ENCODE measurements around the gene APOB. TPM values are rescaled to one million over a fixed set of nuclear protein-coding genes. Genes with fewer than 3 reads are reported as not detected.
A peak's percentile ranks its signal among the peaks of the same experiment; 100 is the strongest.

Gene APOB
- polyA plus RNA-seq, 1 donor: 863 TPM

- WGBS (ENCODE audit: insufficient coverage, low lambda C conversion rate): no CpG with 5 or more reads among the region's 4 CpGs
- H3K36me3 ChIP-seq (ENCODE audit: control insufficient read depth, insufficient read depth, low read length): peaks cover 77% of the 10 kb centered on the region
- no peaks in the 10 kb centered on the region for H3K27me3 ChIP-seq (ENCODE audit: control insufficient read depth, insufficient read depth, low read length)
- H3K4me3 ChIP-seq (ENCODE audit: low read length): peak overlapping the region; percentile 11
- H3K4me1 ChIP-seq (ENCODE audit: control insufficient read depth, insufficient read depth, low read length): peaks cover 11% of the 10 kb centered on the region
- no peak for DNase-seq
- no peak overlapping the region for H3K27ac ChIP-seq (ENCODE audit: low read length)
- no peaks in the 10 kb centered on the region for H3K9me3 ChIP-seq (ENCODE audit: control insufficient read depth, low read depth, low read length)
These were observed 4.8 kb downstream of the APOB start for GRCh38 chr2:21039080-21039556.

- DNase-seq: no peak
- peaks cover 83% of the 10 kb centered on the region for H3K36me3 ChIP-seq (ENCODE audit: control insufficient read depth, insufficient read depth, low read length)
- peaks cover 10% of the 10 kb centered on the region for H3K4me1 ChIP-seq (ENCODE audit: control insufficient read depth, insufficient read depth, low read length)
- no peaks in the 10 kb centered on the region for H3K9me3 ChIP-seq (ENCODE audit: control insufficient read depth, low read depth, low read length)
- 100% methylated on average over 1 of the region's 4 CpGs for WGBS (ENCODE audit: insufficient coverage, low lambda C conversion rate)
- no peaks in the 10 kb centered on the region for H3K27me3 ChIP-seq (ENCODE audit: control insufficient read depth, insufficient read depth, low read length)
- no peak overlapping the region for H3K4me3 ChIP-seq (ENCODE audit: low read length)
- H3K27ac ChIP-seq (ENCODE audit: low read length): no peak overlapping the region
These were observed 5.3 kb downstream of the APOB start for GRCh38 chr2:21038403-21039073.

DNA sequence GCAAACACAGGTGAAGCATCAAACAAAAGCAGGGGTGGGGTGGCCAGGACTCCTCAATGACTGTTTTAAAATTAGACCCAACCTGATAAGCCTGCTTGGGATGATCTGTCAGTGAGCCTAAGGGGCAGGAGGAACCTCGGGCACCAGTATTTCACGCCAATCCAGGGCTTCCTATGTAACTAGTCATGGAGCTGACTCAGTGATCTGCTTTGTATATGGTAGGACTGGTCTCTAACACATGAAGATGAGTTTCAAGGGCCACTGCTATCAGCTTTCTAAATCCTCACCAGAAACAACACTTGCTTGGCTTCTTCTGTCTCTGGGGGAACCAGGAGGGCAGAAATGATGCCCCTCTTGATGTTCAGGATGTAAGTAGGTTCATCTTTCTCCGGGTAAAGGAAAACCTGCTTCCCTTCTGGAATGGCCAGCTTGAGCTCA lies 6.2 kb downstream of the APOB start:
- Histone ChIP-seq H3K36me3 (ENCODE audit: control insufficient read depth, insufficient read depth, low read length) (peaks cover 92% of the 10 kb centered on the region), H3K4me1 (ENCODE audit: control insufficient read depth, insufficient read depth, low read length) (peaks cover 6% of the 10 kb centered on the region), H3K4me3 (ENCODE audit: low read length) (no peak overlapping the region), H3K9me3 (ENCODE audit: control insufficient read depth, low read depth, low read length) (no peaks in the 10 kb centered on the region), H3K27ac (ENCODE audit: low read length) (no peak overlapping the region), H3K27me3 (ENCODE audit: control insufficient read depth, insufficient read depth, low read length) (no peaks in the 10 kb centered on the region)
- no peak for DNase-seq
- WGBS (ENCODE audit: insufficient coverage, low lambda C conversion rate): 80% methylated on average over 1 of the region's 3 CpGs

GRCh38 chr2:21036708-21037670 lies 6.9 kb downstream of the APOB start:
- 100% methylated on average over 3 of the region's 15 CpGs for WGBS (ENCODE audit: insufficient coverage, low lambda C conversion rate)
- peaks cover 6% of the 10 kb centered on the region for H3K4me1 ChIP-seq (ENCODE audit: control insufficient read depth, insufficient read depth, low read length)
- peaks cover 93% of the 10 kb centered on the region for H3K36me3 ChIP-seq (ENCODE audit: control insufficient read depth, insufficient read depth, low read length)
- no peak for DNase-seq
- no peak overlapping the region for H3K4me3 ChIP-seq (ENCODE audit: low read length)
- H3K9me3 ChIP-seq (ENCODE audit: control insufficient read depth, low read depth, low read length): no peaks in the 10 kb centered on the region
- H3K27ac ChIP-seq (ENCODE audit: low read length): no peak overlapping the region
- no peaks in the 10 kb centered on the region for H3K27me3 ChIP-seq (ENCODE audit: control insufficient read depth, insufficient read depth, low read length)

- H3K27me3 ChIP-seq (ENCODE audit: control insufficient read depth, insufficient read depth, low read length): no peaks in the 10 kb centered on the region
- 100% methylated on average over 1 of the region's 4 CpGs for WGBS (ENCODE audit: insufficient coverage, low lambda C conversion rate)
- H3K9me3 ChIP-seq (ENCODE audit: control insufficient read depth, low read depth, low read length): no peaks in the 10 kb centered on the region
- no peak overlapping the region for H3K27ac ChIP-seq (ENCODE audit: low read length)
- H3K4me1 ChIP-seq (ENCODE audit: control insufficient read depth, insufficient read depth, low read length): peaks cover 6% of the 10 kb centered on the region
- H3K36me3 ChIP-seq (ENCODE audit: control insufficient read depth, insufficient read depth, low read length): peaks cover 90% of the 10 kb centered on the region
- no peak overlapping the region for H3K4me3 ChIP-seq (ENCODE audit: low read length)
- no peak for DNase-seq
These were observed 7.7 kb downstream of the APOB start for GRCh38 chr2:21035974-21036707.

DNA sequence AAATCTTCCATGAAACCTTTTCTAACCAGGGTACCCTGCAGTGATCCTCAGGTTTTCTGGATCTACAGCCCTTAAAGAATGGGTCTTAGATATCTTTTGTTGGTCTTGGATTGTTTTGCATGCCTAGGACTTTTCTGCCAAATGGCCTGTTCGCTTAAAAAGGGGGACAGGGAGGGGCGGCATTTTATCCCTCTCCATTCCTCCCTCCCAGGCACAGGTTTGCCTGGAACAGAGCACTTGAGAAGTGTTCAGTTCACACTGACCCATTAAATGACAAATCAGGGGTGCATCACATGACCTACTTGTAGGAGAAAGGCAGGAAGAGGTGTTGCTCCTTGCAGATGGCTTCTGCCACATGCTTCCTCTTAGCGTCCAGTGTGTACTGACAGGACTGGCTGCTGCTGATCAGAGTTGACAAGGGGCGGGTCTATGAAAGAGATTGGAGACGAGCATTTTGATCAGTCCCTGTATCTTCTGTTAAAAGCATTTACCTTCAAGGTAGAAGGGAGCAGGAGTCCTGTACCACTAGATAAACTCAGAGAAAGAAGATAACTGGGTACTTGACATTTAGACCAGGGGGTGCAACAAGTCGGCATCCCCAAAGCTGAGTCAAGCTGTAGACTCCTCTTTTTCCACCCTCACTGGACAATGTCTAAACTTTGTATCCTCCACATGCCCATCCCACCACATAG lies 8.4 kb downstream of the APOB start:
- WGBS (ENCODE audit: insufficient coverage, low lambda C conversion rate): no CpG with 5 or more reads among the region's 6 CpGs
- no peaks in the 10 kb centered on the region for H3K27me3 ChIP-seq (ENCODE audit: control insufficient read depth, insufficient read depth, low read length)
- no peak for DNase-seq
- no peak overlapping the region for H3K4me3 ChIP-seq (ENCODE audit: low read length)
- peaks cover 83% of the 10 kb centered on the region for H3K36me3 ChIP-seq (ENCODE audit: control insufficient read depth, insufficient read depth, low read length)
- H3K9me3 ChIP-seq (ENCODE audit: control insufficient read depth, low read depth, low read length): no peaks in the 10 kb centered on the region
- H3K4me1 ChIP-seq (ENCODE audit: control insufficient read depth, insufficient read depth, low read length): peaks cover 6% of the 10 kb centered on the region
- H3K27ac ChIP-seq (ENCODE audit: low read length): no peak overlapping the region

- Histone ChIP-seq H3K27ac (ENCODE audit: low read length) (no peak overlapping the region), H3K27me3 (ENCODE audit: control insufficient read depth, insufficient read depth, low read length) (no peaks in the 10 kb centered on the region), H3K36me3 (ENCODE audit: control insufficient read depth, insufficient read depth, low read length) (peaks cover 78% of the 10 kb centered on the region), H3K4me1 (ENCODE audit: control insufficient read depth, insufficient read depth, low read length) (peaks cover 6% of the 10 kb centered on the region), H3K9me3 (ENCODE audit: control insufficient read depth, low read depth, low read length) (no peaks in the 10 kb centered on the region), H3K4me3 (ENCODE audit: low read length) (no peak overlapping the region)
- no CpG with 5 or more reads among the region's 3 CpGs for WGBS (ENCODE audit: insufficient coverage, low lambda C conversion rate)
- no peak for DNase-seq
These were observed 8.9 kb downstream of the APOB start for GRCh38 chr2:21034972-21035279.

DNA sequence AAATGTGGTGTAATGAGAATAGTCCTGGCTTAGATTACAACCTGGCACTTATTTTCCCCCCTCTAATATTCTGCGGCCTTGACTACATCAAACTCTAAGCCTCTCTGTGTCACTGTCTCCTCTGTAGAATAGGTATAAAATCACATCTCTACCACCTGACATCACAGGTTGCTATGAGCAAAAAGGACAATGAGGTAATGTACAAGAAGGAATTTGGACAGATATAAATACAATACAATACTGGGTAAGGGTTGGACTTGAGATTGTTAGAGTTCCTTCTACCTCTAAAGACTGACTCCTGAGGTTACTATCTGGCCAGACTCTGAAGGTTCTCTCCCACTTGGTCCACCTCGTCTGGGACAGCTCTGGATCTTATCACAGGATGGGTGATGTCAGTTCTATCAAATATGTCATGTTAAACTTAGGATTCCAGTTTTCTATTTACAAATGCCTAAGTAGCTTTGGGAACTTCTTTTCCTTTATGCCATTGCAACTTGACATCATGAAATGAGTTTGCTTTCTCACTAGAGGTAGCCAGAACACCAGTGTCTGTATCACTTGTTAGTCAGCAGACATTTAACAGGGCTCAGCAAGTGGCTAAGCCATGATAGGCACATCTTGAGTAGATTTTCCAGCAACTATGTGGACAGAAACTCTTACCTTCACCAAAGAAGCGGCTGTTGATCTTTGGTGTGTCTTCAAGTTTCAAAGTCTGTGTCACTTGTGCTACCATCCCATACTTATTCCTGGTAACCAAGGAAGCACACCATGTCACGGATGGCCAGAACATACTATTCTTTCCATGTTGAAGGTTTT lies 9.5 kb downstream of the APOB start:
- peaks cover 79% of the 10 kb centered on the region for H3K36me3 ChIP-seq (ENCODE audit: control insufficient read depth, insufficient read depth, low read length)
- no peaks in the 10 kb centered on the region for H3K27me3 ChIP-seq (ENCODE audit: control insufficient read depth, insufficient read depth, low read length)
- H3K27ac ChIP-seq (ENCODE audit: low read length): no peak overlapping the region
- DNase-seq: no peak
- no peak overlapping the region for H3K4me3 ChIP-seq (ENCODE audit: low read length)
- H3K9me3 ChIP-seq (ENCODE audit: control insufficient read depth, low read depth, low read length): no peaks in the 10 kb centered on the region
- 100% methylated on average over 1 of the region's 4 CpGs for WGBS (ENCODE audit: insufficient coverage, low lambda C conversion rate)
- peaks cover 6% of the 10 kb centered on the region for H3K4me1 ChIP-seq (ENCODE audit: control insufficient read depth, insufficient read depth, low read length)

DNA sequence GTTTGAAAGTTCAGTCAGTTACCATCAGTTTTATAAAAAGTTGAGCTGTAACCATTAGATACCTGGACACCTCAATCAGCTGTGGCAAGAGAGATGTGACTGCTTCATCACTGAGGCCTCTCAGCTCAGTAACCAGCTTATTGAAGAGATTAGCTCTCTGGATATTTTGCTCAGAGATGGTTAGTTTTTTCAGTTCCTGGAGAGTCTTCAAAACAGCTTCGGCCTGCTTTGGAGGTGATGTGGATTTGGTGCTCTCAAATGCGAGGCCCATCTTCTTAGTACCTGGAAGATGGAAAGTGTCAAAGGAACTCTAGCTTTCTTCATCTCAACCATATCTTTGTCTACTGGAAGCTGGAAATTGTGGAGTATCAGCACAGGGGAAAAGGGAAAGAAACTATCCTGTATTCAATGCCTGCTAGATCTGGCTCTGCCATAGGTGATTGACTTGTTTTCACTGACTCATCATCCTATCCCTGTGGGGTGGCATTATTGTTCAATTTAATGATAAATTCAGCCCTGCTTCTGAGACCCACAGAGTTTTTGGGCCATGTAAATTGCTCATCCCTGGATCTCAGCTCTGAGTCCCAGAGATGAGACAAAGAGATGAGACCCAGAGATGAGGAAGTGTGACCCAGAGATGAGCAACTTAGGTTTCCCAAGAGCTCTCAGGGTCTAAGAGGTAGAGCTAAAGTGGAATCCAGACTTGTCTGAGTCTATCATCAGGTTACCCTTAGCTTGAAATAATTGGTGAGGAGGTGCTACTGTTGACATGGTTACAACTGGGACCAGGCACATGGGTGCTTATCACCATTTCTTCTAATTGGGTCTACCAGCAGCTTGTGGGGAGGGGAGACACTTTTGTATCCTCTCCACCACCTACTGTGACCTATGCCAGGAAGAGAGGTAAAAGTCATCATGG lies 10.4 kb downstream of the APOB start:
- Histone ChIP-seq H3K27me3 (ENCODE audit: control insufficient read depth, insufficient read depth, low read length) (no peaks in the 10 kb centered on the region), H3K27ac (ENCODE audit: low read length) (no peak overlapping the region), H3K4me3 (ENCODE audit: low read length) (no peak overlapping the region), H3K36me3 (ENCODE audit: control insufficient read depth, insufficient read depth, low read length) (peaks cover 78% of the 10 kb centered on the region), H3K9me3 (ENCODE audit: control insufficient read depth, low read depth, low read length) (no peaks in the 10 kb centered on the region), H3K4me1 (ENCODE audit: control insufficient read depth, insufficient read depth, low read length) (no peaks in the 10 kb centered on the region)
- WGBS (ENCODE audit: insufficient coverage, low lambda C conversion rate): no CpG with 5 or more reads among the region's 2 CpGs
- no peak for DNase-seq
